SIG-M5 (cell line): ENCODE measurements around the gene WDR70.
"Not testable (repeated sequence)": the region's sequence is repeated elsewhere in the genome, so short reads cannot be mapped to it uniquely, and the experiment has no call there.

ENCODE experiments used
- DNase-seq: peaks from one replicate; lab custom pipeline; 2025; lab: John Stamatoyannopoulos, UW

The WDR70 gene

GRCh38 chr5:37517686-37518085, 138.6 kb downstream of the WDR70 start:
- DNase-seq, result no peak

DNA sequence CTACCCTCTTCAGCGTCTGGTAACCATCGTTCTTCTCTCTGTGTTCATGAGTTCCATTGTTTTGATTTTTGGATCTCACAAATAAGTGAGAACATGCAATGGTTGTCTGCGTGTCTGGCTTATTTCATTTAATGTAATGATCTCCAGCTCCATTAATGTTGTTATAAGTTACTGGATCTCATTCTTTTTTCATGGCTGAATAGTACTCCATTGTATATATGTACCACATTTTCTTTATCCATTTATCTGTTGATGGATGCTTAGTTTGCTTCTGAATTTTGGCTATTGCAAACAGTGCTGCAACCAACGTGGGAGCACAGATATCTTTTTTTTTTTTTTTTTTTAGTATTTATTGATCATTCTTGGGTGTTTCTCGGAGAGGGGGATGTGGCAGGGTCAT, 139.2 kb downstream of the WDR70 start:
- DNase-seq, result not testable (repeated sequence)

GRCh38 chr5:37519304-37519703, 140.2 kb downstream of the WDR70 start:
- no peak for DNase-seq

DNA sequence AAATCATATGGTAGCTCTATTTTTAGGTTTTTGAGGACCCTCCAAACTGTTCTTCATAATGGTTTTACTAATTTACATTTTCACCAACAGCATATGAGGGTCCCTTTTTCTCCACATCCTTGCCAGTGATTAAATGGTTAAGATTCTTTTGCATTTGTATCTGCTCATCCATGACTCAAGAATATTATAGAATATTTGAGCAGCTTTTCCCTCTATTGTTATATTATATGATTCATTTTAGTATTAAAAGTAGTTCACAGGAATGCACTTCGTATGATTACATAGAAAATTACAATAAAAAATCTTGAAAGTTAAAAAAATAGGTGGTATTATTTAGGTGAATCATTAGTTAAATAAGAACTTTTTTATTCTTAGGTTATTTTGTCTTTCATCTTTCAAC, 140.7 kb downstream of the WDR70 start:
- DNase-seq, result no peak

GRCh38 chr5:37520811-37521210, 141.7 kb downstream of the WDR70 start:
- DNase-seq, result no peak

GRCh38 chr5:37532976-37533740, 154.0 kb downstream of the WDR70 start:
- DNase-seq, result no peak

- no peak for DNase-seq
Observed at GRCh38 chr5:37533851-37534250, 154.7 kb downstream of the WDR70 start.

DNA sequence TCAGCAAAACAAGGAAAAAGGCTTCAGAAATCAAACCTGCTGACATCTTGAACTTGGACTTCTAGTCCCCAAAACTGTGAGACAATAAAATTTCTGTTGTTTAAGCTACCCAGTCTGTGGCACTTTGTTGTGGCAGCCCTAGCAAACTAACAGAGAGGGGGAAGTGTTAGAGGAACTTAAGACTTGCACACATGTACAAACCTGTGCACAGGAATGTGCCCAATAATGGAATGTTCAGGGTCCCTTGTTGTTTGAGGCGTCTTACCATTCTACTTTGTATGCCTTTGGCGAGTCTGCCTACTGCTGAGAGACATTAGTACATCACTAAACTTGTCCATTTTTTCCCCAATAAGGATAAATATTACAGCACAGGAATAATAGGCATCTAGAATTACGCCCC, 160.3 kb downstream of the WDR70 start:
- no peak for DNase-seq

GRCh38 chr5:37543216-37543615, 164.1 kb downstream of the WDR70 start:
- DNase-seq, result no peak

- no peak for DNase-seq
Observed at GRCh38 chr5:37549411-37549810, 170.3 kb downstream of the WDR70 start.

DNA sequence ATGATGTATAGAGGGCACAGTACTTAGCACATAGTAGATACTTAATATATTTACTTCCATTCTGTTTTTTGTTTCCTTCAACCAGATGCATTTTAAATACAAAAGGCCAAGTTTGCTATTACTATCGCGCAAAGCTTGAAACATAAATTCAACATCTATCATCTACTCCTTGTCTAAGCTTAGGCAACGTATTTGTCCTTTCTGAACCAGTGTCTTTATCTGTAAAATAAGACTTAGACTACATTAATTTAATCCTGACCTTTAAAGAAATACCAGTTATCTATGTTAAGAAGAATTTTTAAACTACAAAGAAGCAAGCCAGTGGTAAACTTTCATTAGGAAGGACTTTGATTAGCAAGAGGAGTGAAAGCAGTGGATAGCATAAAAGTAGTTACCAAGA, 173.0 kb downstream of the WDR70 start:
- DNase-seq, result no peak

GRCh38 chr5:37552770-37553719, 173.9 kb downstream of the WDR70 start:
- DNase-seq, result no peak

DNA sequence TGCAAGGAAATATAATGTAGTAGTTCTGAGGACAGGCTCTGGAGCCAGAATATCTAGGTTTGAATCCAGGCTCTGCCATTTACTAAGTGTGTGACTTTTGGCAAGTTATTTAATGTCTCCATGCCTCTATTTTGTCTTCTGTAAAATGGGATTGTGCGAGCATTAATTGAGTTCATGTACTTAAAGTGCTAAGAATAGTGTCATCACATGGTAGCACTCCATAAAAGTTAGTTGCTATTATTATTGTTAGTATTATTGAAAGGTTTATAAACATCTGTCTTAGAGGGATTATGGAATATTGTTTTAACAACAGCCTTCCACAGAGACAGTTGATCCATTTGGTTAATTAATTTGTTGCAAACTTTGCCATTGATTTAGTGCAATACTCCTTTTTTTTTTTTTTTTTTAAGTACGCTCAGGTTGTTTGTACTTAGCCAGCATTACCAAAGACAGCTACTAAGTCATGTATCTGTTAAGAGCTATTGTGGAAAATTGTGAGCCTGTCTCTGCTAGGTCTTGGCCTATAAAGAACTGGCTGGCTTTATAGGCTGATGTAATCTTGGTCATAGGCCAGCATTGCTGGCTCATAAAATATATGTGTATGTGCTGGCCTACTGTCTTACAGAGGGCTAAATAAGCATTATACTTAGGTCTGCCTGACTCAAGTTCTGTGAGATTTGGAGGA, 174.7 kb downstream of the WDR70 start:
- no peak for DNase-seq

- no peak for DNase-seq
Observed at GRCh38 chr5:37554405-37554739, 175.3 kb downstream of the WDR70 start.

GRCh38 chr5:37554938-37555337, 175.8 kb downstream of the WDR70 start:
- DNase-seq, result no peak

DNA sequence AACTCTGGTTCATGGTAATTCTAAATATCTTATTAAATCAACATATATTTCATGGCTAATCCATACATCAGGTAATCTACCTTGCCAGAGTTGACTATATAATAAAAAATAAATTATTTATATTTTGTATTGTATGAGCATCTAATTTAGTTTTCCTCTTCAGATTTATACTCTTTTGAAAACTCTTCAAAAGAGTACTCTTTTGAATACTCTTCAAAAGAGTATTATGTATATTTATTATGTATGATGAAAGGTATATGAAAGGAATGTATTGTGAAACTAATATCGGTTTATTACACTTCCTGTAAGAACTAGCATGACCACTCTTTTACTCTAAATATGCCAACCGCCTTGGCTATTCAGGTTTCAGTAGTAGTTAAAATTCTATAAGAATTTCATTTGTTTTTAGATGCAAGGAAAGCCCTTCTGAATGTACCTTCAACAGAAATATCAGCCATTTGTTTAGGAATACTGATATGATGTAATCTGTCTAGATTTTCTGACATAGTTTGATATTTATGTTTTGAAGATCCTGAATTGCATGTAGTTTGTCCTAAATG, 178.7 kb downstream of the WDR70 start:
- no peak for DNase-seq

GRCh38 chr5:37565062-37565670, 186.0 kb downstream of the WDR70 start:
- no peak for DNase-seq

GRCh38 chr5:37567566-37567965, 188.4 kb downstream of the WDR70 start:
- no peak for DNase-seq

DNA sequence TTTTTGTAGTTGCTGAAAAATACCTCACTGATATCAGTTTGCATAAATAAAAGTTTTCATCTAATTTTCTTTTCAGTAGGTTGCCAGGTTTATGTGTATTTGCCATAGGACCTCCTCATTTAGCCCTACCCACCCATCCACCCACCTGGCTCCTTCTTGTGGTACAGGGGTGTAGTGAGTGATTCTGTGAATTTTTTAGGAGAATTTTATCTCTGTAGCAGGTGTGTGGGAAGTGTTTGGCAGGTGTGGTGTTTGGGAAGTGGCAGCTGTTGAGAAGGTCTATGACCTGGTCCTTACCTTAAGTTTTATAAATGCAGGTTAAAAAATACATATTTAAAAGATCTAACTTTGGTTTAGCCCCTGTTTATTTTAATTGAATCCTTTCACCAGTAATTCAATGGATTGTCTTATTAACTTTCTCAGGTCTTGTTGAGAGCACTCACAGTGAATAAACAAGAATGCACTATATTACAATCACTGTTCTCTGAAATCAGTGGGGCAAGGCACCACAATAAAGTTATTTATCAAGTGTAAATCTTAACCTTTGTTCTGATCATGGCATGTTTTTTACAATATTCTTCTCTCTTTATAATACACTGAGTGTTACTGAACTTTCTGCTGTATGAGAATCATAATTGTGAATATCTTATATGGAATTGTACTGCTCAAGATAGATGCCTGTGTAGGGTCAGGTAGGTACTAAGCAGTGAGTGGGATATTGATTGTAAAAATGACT, 189.1 kb downstream of the WDR70 start:
- no peak for DNase-seq

GRCh38 chr5:37568893-37569292, 189.8 kb downstream of the WDR70 start:
- no peak for DNase-seq

DNA sequence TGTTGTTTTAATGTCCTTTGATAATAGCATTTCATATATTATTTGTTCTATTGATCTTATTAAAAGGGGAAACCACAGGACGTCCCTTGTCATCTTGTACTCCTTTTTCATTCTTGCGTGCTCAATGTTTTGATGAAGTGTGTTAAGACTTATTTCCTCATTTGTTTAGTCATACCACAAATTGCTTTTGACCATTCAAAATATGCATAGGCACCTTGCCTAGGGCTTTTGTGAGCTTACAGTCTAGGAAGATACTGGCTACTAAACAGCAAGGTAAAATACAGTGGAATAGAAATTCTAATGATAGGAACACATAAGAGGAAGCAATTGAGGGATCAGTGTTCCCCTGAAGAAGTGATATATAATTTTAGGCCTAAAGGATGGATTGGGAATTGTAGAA, 190.3 kb downstream of the WDR70 start:
- no peak for DNase-seq
